GM19025 (cell line): Measurements from ENCODE around the gene TSHZ2.

Experiments used
- ATAC-seq: cut with Tn5 transposase; IDR thresholded peaks from one replicate; pipeline ENCODE4 v1.9.1; 2021; ENCODE audit warnings: mild to moderate bottlenecking, low read depth, moderate library complexity; ENCODE audit not compliant: unreplicated experiment

Gene TSHZ2

DNA sequence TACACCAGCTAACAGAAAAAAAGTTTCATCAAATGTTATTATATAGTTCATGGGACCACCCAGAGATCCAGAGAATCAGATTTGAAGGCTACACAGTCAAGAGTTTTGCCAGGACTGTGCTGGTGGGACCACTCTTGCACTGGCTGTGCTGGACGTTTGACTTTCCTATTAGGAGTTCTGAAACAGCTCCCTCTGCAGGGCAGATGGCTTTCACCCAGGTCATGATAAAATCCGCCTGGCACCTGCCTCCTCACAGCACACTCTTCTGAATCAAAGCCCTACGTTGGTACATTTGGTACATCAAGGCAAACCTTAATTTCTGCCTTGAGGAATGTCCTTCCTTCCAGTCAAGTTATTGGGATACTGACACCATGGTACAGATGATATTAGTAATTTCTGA lies 319.4 kb downstream of the TSHZ2 start:
- no peak for ATAC-seq

DNA sequence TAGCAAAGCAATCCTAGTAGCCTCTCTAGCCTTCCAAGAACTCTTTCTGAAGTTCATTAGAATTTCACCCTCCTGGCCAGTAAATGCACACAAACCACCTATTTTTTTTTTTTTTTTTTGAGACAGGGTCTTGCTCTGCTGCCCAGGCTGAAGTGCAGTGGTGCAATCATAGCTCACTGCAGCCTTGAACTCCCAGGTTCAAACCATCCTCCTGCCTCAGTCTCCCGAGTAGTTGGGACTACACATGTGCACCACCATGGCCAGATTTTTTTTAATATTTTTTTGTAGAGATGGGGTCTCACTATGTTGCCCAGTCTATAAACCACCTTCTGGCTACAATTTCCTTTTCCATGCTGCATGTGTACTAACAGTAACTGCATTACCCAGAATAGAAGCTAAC lies 320.2 kb downstream of the TSHZ2 start:
- no peak for ATAC-seq

DNA sequence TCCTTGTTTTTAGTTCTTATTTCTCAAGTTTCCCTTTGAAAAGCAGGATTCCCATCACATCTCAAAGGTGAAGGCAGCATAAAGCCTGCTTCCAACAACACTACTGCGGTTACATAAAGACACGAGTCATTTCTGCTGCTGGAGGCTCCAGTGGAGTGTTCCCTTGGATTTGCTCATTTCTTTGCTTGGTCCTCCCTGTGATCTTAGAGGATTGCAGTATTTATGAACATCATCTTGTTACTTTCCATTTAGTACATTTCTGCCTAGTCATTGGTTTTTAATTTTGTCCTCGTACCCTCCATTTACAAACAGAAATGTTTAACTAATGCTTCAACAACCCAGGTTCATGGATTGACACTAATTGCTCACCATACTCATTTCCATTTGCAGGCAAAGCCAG lies 322.6 kb downstream of the TSHZ2 start:
- ATAC-seq, result no peak

DNA sequence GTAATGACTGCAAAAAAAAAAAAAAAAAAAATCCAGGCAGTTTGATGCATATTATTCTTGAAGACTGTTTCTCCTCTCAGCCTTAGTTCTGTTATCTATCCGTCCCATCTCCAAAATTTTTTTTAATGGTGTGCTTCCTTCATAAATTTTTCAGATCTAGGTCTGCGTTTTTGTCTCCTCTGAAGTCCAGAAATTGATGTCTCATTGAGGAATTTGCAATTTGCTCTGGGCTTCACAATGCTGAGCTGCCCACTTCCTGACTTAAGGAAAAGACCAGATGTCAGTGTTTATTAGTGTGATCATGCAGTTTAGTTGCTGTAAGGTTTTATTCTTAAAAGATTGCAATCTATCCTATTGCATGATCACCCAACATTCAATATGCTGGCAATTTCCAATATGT lies 323.9 kb downstream of the TSHZ2 start:
- ATAC-seq, result no peak

DNA sequence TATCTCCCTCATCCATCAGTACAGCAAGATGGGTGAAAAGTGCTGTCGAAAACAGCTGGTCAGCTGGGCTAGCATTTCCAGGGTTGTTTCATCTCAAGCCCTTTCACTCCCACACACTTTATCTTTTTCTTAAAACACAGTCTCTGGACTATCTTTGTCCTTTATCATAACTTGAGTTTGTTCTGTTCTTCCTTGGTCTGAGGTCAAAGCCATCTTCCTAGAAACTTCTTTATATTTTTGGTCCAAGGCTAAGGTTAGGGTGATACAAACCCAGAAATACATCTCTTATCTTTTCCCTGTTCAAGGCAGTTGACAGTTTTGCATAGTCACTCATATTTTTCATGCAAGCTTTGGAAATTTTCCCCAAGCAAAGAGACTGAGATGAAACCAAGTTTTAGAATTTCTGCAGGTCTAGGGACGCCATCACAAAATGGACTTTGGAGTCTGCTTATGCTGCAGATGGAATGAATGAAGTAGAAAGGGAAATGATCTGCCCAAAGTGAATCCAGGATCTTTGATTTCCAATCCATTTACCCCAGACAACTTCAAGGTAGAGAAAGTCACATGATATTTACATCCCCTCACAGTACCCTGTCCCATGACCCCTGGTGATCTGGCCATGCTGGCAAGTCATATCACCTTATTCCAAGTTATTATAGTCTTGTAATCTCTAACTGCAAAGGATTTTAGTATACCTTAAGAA lies 324.4 kb downstream of the TSHZ2 start:
- no peak for ATAC-seq

- no peak for ATAC-seq
Observed at GRCh38 chr20:53297154-53297529, 325.0 kb downstream of the TSHZ2 start.

DNA sequence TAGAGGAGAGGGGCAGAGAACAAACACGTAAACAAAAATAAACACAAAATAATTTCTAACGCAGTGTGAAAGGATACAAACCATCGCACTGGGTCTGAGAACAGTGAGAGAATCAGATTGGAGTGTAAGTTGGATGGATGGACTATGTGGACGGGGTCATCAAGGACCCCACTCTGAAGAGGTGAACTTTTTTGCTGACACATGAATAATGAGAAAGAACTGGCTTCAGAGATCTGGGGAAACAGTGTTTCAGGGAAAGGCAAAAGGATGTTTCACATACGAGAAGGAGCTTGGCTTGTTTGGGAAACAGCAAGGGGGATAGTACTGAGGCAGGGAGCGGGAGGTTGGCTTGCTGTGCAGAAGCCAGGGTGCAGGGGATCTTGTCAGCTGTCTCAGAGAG lies 326.1 kb downstream of the TSHZ2 start:
- no peak for ATAC-seq

DNA sequence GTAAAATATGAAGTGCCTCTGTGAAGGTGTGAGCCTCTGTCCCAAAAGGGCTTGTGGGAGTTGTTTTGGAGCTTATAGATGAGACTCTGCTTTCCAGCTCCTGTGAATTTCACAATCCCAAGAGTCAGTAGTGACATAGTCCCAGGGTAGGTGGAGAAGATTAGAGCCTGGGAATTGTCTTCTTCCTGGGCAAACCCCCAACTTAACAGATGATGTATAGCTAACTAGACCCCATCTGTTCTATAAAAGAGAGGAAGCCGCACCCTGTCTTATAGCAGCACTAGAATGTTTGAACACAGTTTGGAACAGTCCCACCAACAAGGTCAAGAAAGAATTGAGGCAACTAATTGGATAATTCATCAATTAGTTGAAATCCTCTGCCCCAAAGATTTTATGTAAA lies 326.8 kb downstream of the TSHZ2 start:
- no peak for ATAC-seq

- no peak for ATAC-seq
Observed at GRCh38 chr20:53299831-53300230, 327.7 kb downstream of the TSHZ2 start.

DNA sequence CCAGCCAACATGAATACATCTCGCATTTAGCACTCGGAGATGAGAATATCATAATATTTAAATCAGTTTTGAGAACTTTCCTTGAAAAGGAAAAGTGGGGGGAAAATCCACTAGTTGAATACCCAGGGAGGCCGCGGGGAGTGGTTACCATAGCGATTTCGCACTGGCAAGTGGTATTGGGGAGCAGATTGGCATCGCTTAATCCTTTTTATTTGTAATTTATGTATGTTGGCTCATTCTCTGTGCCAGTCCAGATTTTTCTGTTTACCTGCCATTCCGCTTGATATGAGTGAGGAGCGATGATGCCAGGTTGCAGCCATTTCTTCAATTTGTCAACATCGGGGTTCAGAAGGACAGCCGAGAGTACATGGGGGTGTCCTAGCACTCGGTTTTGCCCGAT lies 329.7 kb downstream of the TSHZ2 start:
- ATAC-seq, result no peak

- no peak for ATAC-seq
Observed at GRCh38 chr20:53302695-53303412, 330.7 kb downstream of the TSHZ2 start.

- no peak for ATAC-seq
Observed at GRCh38 chr20:53303413-53303760, 331.2 kb downstream of the TSHZ2 start.

DNA sequence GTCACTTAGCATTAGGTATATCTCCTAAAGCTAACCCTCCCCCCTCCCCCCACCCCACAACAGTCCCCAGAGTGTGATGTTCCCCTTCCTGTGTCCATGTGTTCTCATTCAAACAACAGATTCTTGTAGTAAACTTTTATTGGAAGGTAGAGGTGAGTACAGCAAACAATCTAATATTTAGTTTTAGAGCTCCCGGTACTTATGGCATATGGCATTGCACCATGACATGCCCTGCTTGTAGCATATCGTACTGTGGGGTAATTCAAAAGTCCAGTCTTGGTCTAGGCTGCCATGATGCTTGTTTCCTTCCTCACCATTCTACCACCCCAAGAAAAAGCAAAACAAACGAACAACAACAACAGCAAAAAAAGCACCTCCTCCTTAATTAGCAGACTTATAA lies 332.0 kb downstream of the TSHZ2 start:
- no peak for ATAC-seq

DNA sequence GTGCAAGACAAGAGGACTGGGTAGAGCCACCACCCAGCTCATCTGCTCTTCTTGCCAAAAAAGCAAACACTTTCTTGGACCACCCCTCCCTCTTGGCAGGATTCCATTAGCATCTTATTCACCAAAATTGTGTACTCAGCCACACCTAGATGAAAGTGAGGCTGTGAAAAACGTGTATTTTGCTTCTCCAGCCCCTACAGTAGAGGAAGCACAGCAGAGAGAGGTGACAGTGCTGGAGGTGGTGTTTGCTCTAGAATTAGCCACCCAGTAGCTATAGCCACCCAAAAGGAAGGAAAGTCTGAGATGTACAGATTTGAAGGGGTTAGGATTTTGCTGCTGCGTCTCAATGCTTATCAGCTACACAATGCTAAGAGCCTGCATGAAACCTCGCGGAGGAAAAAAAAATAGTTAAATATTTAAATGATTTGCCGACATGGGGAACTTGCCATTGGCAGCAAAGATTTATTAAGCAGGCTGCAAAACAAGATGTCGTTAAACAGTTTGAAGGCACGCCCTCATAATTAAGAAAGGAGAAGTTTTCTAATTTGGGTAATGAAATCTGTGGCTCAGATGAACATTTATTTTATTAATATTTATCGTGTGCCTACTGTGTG lies 334.1 kb downstream of the TSHZ2 start:
- no peak for ATAC-seq

- ATAC-seq, result no peak
Observed at GRCh38 chr20:53307964-53308597, 335.9 kb downstream of the TSHZ2 start.

DNA sequence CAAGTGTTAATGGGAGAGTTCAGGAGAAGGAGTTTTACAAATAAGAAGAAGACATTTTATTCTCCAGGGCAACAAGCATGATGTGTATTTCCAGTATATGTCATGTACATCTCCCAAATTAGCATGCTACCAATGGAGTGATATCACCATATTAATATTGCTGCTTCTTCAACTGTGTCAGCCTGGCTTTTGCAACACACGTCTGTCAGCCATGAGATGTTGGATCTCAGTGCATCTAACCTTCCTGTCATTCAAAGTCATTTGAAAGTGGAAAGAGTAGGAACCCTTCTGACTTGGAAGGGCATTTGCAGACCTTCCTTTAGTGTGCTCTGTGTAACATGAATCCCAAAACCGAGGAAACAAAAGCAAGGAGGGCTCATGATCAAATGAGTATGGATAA lies 337.4 kb downstream of the TSHZ2 start:
- no peak for ATAC-seq

- ATAC-seq, result no peak
Observed at GRCh38 chr20:53312957-53313356, 340.8 kb downstream of the TSHZ2 start.

DNA sequence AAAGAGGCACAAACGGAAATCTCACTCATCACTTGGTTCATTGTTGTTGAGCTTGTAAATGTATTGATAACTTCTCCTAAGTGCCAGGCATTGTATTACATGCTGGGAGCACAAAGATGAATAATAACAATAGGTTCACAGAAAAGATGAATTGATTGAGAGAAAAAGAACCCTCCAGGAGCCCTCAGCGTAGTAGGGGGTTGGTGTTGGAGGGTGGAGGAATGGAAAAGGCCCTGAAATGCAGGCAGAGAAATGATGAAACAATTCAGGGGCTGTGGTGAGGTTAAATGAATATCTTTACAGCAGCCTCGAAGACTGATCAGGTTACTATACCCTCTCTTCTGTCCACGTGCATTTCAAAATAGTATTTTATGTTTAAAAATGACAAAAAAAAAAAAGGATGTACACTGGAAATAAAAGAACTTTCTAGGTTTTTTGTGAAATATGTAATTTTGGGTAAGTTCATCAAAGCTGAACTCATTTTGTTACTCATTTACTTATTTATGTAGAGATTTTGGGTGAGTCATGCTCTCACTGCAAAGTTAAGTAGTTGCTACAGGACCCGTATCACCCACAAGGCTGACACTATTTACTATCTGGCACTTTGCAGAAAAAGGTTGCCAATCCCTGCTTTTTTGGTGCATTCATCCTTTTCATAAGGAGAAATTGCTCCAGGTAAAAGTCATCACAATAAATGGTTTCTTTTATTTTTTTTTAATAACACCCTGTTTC lies 344.2 kb downstream of the TSHZ2 start:
- ATAC-seq, result no peak

DNA sequence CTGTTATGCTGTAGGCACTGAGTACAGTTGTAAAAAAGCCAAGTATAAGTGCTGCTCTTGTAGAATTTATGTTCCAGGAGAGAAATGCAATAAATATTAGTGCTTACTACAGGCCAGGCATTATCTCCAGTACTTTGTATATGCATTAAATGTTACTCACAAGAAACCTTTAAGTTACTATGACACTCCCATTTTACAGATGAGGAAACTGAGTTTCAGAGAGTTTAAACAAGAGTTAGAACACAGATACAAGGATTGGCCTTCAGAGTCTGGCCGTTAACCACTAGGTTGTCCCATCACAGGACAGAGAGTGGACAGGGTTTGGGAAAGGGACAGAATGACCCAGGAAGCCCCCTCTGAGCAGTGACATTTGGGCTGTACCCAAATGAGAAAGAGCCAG lies 347.0 kb downstream of the TSHZ2 start:
- ATAC-seq, result no peak

- no peak for ATAC-seq
Observed at GRCh38 chr20:53319716-53320115, 347.6 kb downstream of the TSHZ2 start.

DNA sequence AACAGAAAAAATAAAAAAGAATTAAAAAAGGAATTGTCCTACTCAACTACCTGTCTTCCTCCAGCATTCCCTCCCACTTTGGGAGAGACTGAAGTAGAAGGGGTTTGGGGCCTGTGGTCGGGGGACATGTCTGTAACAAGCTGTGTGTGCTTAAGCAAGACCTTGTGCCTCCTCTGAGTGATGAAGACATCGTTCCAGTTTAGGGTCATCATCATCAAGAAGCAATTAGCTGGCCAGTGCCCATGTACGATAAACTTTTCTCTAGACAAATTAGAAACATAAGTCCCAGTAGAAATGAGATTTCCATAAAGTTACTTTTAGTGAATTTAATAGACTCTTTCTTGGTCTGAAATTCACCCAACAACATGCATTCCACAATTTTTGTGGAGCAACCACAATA lies 348.5 kb downstream of the TSHZ2 start:
- no peak for ATAC-seq
